ENCODE measurements around the gene CNTN4.

The CNTN4 gene

GRCh38 chr3:2311022-2311421 lies 212.4 kb downstream of the CNTN4 start:
- TF ChIP-seq CTCF (IDR thresholded peaks at IDR 0.05; ENCODE audit: borderline replicate concordance, control extremely low read depth, extremely low read depth, insufficient read depth, missing control alignments) = no peak
- in situ Hi-C loops (cut with MboI; ENCODE audit: low sequenced_read_pairs, unreplicated experiment) = no loop called here
- DNase-seq (ENCODE audit: low spot score) = no peak

GRCh38 chr3:2317521-2317920 lies 218.9 kb downstream of the CNTN4 start:
- in situ Hi-C loops (cut with MboI; ENCODE audit: low sequenced_read_pairs, unreplicated experiment) = no loop called here
- TF ChIP-seq CTCF (IDR thresholded peaks at IDR 0.05; ENCODE audit: borderline replicate concordance, control extremely low read depth, extremely low read depth, insufficient read depth, missing control alignments) = no peak
- DNase-seq (ENCODE audit: low spot score) = no peak

- DNase-seq (ENCODE audit: low spot score) = no peak
- no peak for TF ChIP-seq CTCF (IDR thresholded peaks at IDR 0.05; ENCODE audit: borderline replicate concordance, control extremely low read depth, extremely low read depth, insufficient read depth, missing control alignments)
- in situ Hi-C loops (cut with MboI; ENCODE audit: low sequenced_read_pairs, unreplicated experiment) = no loop called here
Observed at GRCh38 chr3:2334921-2335320, 236.3 kb downstream of the CNTN4 start.

GRCh38 chr3:2343031-2343682 lies 244.5 kb downstream of the CNTN4 start:
- in situ Hi-C loops (cut with MboI; ENCODE audit: low sequenced_read_pairs, unreplicated experiment) = no loop called here
- no peak for TF ChIP-seq CTCF (IDR thresholded peaks at IDR 0.05; ENCODE audit: borderline replicate concordance, control extremely low read depth, extremely low read depth, insufficient read depth, missing control alignments)
- DNase-seq (ENCODE audit: low spot score) = no peak

GRCh38 chr3:2352134-2352762 lies 253.6 kb downstream of the CNTN4 start:
- no peak for TF ChIP-seq CTCF (IDR thresholded peaks at IDR 0.05; ENCODE audit: borderline replicate concordance, control extremely low read depth, extremely low read depth, insufficient read depth, missing control alignments)
- DNase-seq (ENCODE audit: low spot score) = no peak
- in situ Hi-C loops (cut with MboI; ENCODE audit: low sequenced_read_pairs, unreplicated experiment) = no loop called here

- in situ Hi-C loops (cut with MboI; ENCODE audit: low sequenced_read_pairs, unreplicated experiment) = no loop called here
- DNase-seq (ENCODE audit: low spot score) = no peak
- TF ChIP-seq CTCF (IDR thresholded peaks at IDR 0.05; ENCODE audit: borderline replicate concordance, control extremely low read depth, extremely low read depth, insufficient read depth, missing control alignments) = no peak
Observed at GRCh38 chr3:2354702-2355101, 256.0 kb downstream of the CNTN4 start.
